HG02763 (cell line): Measurements from ENCODE around the gene GKN1.
A peak's percentile ranks its signal among the peaks of the same experiment; 100 is the strongest.
"Not testable (repeated sequence)": the region's sequence is repeated elsewhere in the genome, so short reads cannot be mapped to it uniquely, and the experiment has no call there.

Source experiments
- ATAC-seq: cut with Tn5 transposase; IDR thresholded peaks from one replicate; pipeline ENCODE4 v1.9.1; 2021; ENCODE audit warnings: mild to moderate bottlenecking, moderate library complexity; ENCODE audit not compliant: unreplicated experiment

Gene GKN1

GRCh38 chr2:68974251-68974650, at the start of gene GKN1:
Gene GKN1, plus strand, starts transcription at chr2:68974636. Its CDS starts 42 bp downstream, at chr2:68974678.
- no peak for ATAC-seq

GRCh38 chr2:68925295-68925896, 49.0 kb upstream of the GKN1 start:
- peak; percentile 48 for ATAC-seq

GRCh38 chr2:68926796-68927195, 47.6 kb upstream of the GKN1 start:
- no peak for ATAC-seq

DNA sequence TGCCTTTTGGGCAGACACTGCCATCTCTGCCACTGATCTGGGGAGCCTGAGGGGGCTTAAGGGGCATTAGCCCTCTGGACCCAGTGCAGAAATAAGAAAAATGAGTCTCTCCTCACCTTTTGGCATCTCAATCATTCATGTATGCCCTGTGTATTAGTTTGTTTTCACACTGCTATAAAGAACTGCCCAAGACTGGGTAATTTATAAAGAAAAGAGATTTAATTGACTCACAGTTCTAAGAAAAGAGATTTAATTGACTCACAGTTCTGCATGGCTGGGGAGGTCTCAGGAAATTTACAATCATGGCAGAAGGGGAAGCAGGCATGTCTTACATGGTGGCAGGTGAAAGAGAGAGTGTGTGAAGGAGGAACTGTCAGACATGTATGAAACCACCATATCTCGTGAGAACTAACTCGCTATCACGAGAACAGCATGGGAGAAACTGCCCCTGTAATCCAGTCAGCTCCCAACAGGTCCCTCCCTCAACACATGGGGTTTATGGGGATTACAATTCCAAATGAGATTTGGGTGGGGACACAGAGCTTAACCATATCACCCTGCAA, 43.2 kb upstream of the GKN1 start:
- no peak for ATAC-seq

GRCh38 chr2:68931799-68932198, 42.6 kb upstream of the GKN1 start:
- no peak for ATAC-seq

GRCh38 chr2:68932402-68932801, 42.0 kb upstream of the GKN1 start:
- no peak for ATAC-seq

DNA sequence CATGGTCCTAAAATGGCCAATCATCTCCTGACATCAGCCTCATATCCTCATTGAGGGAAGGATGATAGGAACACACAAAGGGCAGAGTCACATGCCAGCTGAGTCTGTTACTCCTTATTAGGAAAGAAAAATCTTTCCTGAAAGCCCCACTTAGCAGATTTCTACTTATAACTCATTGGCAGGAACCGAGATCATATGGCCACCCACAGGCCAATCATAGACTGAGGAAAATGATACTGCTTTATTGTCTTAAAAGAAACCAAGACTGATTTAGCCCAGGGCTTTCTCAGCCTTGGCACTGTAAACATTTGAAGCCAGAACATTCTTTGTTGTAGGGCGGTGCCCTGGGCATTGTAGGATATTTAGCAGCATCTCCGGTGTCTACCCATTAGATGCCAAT, 40.4 kb upstream of the GKN1 start:
- no peak for ATAC-seq

DNA sequence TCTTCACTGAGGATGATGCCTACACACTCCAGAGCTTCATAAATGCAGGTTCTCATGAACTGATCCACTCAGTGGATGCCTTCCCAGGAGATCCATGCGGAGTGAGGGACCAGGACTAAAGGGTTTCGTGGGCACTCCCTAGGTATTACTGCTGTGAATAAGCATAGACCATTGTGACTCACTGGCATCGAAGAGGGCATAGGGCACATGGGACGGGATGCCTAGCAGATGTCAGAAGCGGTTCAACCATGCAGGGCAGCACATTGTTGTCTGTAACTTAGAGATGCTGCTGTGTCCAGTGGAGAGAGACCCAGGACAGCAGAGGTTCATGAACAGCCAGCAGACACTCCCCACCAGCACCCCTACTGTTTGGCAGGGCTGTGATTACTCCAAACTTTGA, 39.0 kb upstream of the GKN1 start:
- ATAC-seq = no peak

- no peak for ATAC-seq
These were observed 38.0 kb upstream of the GKN1 start for GRCh38 chr2:68936427-68936826.

GRCh38 chr2:68936889-68937288, 37.5 kb upstream of the GKN1 start:
- no peak for ATAC-seq

- no peak for ATAC-seq
These were observed 36.9 kb upstream of the GKN1 start for GRCh38 chr2:68937346-68938055.

DNA sequence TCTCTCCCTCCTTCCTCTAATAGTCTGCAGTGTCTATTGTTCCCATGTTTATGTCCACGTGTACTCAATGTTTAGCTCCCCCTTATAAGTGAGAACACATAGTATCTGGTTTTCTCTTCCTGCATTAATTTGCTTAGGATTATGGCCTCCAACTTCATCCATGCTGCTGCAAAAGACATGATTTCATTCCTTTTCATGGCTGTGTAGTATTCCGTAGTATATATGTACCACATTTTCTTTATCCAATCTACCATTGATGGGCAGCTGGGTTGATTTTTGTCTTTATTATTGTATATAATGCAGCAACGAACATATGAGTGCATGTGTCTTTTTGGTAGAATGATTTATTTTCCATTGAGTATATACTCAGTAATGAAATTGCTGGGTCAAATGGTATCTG, 35.5 kb upstream of the GKN1 start:
- ATAC-seq = no peak

DNA sequence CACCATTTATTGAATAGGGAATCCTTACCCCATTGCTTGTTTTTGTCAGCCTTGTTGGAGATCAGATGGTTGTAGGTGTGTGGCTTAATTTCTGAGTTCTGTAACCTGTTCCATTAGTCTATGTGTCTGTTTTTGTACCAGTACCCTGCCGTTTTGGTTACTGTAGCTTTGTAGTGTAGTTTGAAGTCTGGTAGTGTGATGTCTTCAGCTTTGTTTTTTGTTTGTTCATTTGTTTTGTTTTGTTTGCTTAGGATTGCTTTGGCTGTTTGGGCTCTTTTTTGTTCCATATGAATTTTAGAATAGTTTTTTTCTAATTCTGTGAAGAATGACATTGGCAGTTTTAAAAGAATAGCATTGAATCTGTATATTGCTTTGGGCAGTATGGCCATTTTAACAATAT, 34.5 kb upstream of the GKN1 start:
- ATAC-seq = no peak

DNA sequence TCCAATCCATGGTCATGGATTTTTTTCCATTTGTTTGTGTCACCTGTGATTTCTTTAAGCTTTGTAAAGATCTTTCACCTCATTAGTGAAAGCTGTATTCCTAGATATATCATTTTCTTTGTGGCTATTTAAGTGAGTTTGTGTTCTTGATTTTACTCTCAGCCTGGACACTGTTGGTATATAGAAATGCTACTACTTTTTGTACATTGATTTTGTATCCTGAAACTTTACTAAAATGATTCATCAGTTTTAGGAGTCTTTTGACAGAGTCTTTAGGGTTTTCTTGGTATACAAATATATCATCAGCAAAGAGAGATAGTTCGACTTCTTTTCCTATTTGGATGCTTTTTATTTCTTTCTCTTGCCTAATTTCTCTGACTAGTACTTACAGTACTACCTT, 34.1 kb upstream of the GKN1 start:
- ATAC-seq = no peak

DNA sequence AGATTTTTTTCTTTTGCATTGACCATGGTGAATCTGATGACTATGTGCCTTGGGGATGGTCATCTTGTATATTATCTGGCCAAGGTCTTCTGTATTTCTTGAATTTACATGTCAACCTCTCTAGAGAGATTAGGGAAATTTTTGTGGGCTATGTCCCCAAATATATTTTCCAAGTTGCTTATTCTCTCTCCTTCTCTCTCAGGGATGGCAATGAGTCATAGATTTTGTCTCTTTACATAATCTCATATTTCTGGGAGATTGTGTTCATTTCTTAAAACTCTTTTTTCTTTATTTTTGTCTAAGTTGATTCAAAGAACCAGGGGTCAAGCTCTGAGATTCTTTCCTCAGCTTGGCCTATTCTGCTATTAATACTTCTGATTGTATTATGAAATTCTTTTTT, 31.6 kb upstream of the GKN1 start:
- no peak for ATAC-seq

DNA sequence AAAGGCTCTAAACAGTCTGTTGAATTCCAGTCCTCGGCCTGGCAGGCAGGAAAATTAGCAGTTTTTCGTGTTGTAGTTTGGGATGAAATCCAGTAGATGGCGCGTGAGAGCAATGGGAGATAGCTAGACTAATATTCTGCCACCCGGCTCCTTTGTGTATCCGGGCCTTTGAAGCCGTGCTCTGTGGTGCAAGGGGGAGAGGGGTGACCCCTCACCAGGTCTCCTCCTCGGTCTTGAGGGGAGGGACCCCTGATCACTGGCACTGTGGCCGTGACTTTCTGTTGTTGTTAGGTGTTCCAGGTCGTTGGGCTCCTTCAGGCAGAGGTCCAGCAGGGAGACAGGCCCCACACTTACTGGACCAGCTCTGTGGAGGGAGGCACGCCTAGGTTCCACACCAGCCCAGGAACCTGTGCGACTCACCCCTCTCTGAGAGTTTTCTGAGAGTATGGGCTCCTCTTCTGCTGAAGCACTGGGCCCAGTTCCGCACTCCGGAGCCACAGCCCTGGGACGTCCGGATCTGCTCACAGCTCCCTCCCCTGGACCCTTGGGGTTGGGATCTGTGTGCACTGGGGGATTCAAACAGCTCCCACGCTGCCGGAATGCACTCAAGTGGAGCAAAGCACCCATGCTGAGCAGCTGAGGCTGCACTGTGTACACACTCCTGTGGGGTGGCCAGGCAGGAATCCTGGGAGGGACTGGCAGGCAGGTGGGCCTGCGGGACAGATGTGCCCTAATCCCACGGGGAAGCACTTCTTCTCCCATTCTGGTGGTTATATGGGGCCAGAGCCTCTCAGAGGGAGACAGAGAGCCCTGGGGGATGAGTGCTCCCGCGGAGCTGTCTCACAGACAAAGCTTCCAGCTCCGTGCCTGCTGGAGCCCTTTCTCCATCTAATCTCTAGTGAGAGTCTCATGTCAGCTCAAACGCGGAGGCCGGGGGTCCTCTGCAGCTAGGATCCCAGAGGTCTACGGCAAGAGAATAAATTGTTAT, 30.6 kb upstream of the GKN1 start:
- ATAC-seq = no peak

DNA sequence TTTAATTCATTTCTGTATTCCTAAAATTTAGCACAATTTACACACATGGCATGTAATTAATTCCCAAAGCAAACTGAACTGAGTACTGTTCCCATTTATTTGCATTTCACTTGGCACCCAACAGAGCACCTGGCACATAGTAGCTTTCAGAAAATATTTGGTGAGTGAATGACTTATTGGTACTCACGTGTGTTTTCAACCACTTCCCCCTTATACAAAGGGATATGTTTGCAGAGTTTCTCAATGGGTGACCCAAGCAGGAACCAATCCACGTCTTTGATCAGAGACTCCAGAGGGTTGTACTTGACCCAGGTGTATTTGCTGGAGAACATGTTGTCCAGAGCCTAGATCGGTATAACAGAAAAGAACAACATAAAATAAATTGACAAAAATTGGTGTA, 28.3 kb upstream of the GKN1 start:
- no peak for ATAC-seq

DNA sequence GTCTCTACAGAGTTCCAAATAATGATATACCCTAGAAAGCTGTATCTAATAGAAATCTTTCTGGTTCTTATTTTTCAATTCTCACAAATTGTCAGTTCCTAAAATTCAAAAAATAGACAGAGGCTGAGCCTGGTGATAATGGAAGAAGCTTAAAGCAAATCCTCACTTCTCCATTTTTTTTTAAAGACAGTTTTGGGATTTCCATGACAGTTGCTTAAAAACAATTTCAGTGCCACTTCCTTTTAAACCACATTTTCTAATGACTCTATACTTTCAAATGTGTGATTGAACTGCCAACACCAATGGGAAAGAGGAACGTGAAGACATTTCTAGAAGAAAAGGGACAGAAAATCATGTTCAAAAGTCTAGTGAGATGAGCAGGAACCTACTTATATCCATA, 25.7 kb upstream of the GKN1 start:
- ATAC-seq = no peak

DNA sequence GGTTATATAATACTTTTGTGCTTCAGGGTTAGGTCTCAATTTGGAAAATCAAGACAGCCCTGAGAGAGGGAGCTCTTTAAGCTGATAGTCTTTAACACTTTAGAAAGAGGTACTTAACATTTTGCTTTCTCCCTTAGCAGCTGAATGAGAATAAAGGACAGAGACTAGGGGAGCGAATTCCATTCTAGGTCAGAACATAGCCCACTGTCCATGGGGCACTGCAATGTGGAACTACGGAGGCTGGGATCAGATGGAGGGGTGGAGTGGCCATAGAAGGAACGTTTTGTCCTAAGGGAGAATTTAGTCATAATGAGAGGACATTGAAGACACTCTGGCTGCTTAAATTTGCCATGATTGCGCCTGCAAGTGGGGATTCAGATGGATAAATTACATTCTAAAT, 22.5 kb upstream of the GKN1 start:
- ATAC-seq = no peak

DNA sequence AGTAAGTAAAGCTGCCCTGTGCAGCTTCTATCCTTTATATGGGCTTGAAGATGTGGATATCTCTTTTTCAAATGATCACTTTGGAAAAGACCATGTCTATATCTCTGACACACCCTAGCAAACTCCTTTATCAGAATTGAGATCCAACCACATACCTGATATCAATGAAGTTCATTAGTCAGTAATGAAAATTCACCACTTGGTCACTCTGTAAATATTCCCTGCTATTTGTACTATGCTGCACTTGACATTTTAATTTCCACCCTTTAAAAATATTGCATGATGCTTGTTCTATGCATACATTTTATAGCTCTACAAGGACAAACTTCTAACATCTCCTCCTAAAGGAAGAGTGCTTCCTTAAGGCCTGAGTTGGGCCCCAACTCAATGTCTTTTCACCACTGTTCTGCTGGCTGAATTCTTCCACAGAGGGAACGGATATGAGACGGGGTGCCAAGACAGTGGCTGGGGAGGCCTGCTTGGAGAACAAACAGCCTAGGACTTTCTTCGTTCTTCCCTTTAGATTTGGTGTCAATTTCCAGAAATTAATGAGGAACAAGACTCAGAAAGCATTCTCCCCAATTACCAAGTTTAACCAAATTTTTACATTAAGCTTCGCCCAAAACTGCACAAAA, 21.4 kb upstream of the GKN1 start, which contains the start of gene GKN2:
Gene GKN2, minus strand, starts transcription at position 7 of the 635 bp plus-strand sequence. CDS start 32 bp downstream, outside the sequence.
- no peak for ATAC-seq

GRCh38 chr2:68955432-68955831, 19.0 kb upstream of the GKN1 start:
- ATAC-seq = not testable (repeated sequence)
